ENCODE data around the gene GRIFIN. TPM values are rescaled to one million over a fixed set of nuclear protein-coding genes. Genes with fewer than 3 reads are reported as not detected.
A peak's percentile ranks its signal among the peaks of the same experiment; 100 is the strongest.

The GRIFIN gene
- total RNA-seq, 6 donors from 2014 or later = not detected

- DNase-seq = peak in 1 of 2 donors; percentile 51
- no peaks in the 10 kb centered on the region for H3K36me3 ChIP-seq
- no peak overlapping the region for H3K27ac ChIP-seq
- H3K4me3 ChIP-seq = no peak overlapping the region
- 83 to 87% methylated on average over 5 to 16 of the region's 16 CpGs for WGBS, 2 donors
- peaks cover 0 to 8% (median 5%) of the 10 kb centered on the region in 4 donors for H3K9me3 ChIP-seq
- no peak for ATAC-seq (ENCODE audit: low FRiP score in 2 of 2)
- H3K27me3 ChIP-seq = no peaks in the 10 kb centered on the region
- TF ChIP-seq POLR2A (IDR thresholded peaks at IDR 0.05) (no peak), CTCF (IDR thresholded peaks at IDR 0.05) (no peak), EP300 (IDR thresholded peaks at IDR 0.05) (no peak), POLR2AphosphoS5 (IDR thresholded peaks at IDR 0.05) (no peak)
- peaks cover 15 to 21% (median 18%) of the 10 kb centered on the region in 4 donors for H3K4me1 ChIP-seq
Measured at GRCh38 chr7:2479276-2480069, 3.3 kb upstream of the GRIFIN start.

- H3K4me1 ChIP-seq = peaks cover 15 to 21% (median 18%) of the 10 kb centered on the region in 4 donors
Measured at GRCh38 chr7:2478800-2479199, 2.6 kb upstream of the GRIFIN start.

GRCh38 chr7:2478399-2478785, 2.2 kb upstream of the GRIFIN start:
- peak; percentile 70 to 83 for ATAC-seq (ENCODE audit: low FRiP score in 2 of 2)
- TF ChIP-seq EP300 (IDR thresholded peaks at IDR 0.05) = no peak
- no peak for TF ChIP-seq CTCF (IDR thresholded peaks at IDR 0.05)
- TF ChIP-seq POLR2AphosphoS5 (IDR thresholded peaks at IDR 0.05) = no peak
- no peak for TF ChIP-seq POLR2A (IDR thresholded peaks at IDR 0.05)
- 46% methylated on average over 10 of the region's 11 CpGs; no CpG with 5 or more reads in 1 of the 2 donors for WGBS, 2 donors
- no peaks in the 10 kb centered on the region for H3K27me3 ChIP-seq
- peaks cover 15 to 21% (median 18%) of the 10 kb centered on the region in 4 donors for H3K4me1 ChIP-seq
- no peaks in the 10 kb centered on the region for H3K36me3 ChIP-seq
- DNase-seq = peak in 1 of 2 donors; percentile 77
- no peak overlapping the region for H3K27ac ChIP-seq
- H3K9me3 ChIP-seq = peaks cover 0 to 7% (median 4%) of the 10 kb centered on the region in 4 donors
- H3K4me3 ChIP-seq = no peak overlapping the region

More at GRCh38 chr7:2478800-2479199, 2.6 kb upstream of the GRIFIN start:
- peak in 1 of 2 donors; percentile 77 for DNase-seq
- Histone ChIP-seq H3K27ac (no peak overlapping the region), H3K36me3 (no peaks in the 10 kb centered on the region), H3K4me3 (no peak overlapping the region), H3K27me3 (no peaks in the 10 kb centered on the region), H3K9me3 (peaks cover 0 to 8% (median 5%) of the 10 kb centered on the region in 4 donors)
- WGBS, 2 donors = 80 to 86% methylated on average over 2 to 12 of the region's 19 CpGs
- ATAC-seq (ENCODE audit: low FRiP score in 2 of 2) = no peak
- TF ChIP-seq EP300 (IDR thresholded peaks at IDR 0.05) = no peak

GRCh38 chr7:2477447-2478398, 1.5 kb upstream of the GRIFIN start:
- Histone ChIP-seq H3K36me3 (no peaks in the 10 kb centered on the region), H3K9me3 (peaks cover 0 to under 1% (median 0%) of the 10 kb centered on the region in 4 donors), H3K4me3 (no peak overlapping the region), H3K27ac (no peak overlapping the region), H3K27me3 (no peaks in the 10 kb centered on the region), H3K4me1 (peaks cover 15 to 21% (median 18%) of the 10 kb centered on the region in 4 donors)
- TF ChIP-seq POLR2AphosphoS5 (IDR thresholded peaks at IDR 0.05) (no peak), CTCF (IDR thresholded peaks at IDR 0.05) (peak; percentile 83 to 95 (median 94)), POLR2A (IDR thresholded peaks at IDR 0.05) (no peak), EP300 (IDR thresholded peaks at IDR 0.05) (no peak)
- peak; percentile 86 to 87 for ATAC-seq (ENCODE audit: low FRiP score in 2 of 2)
- DNase-seq = peak; percentile 72 to 93
- 30 to 36% methylated on average over 7 to 25 of the region's 34 CpGs for WGBS, 2 donors
